GM12874 (cell line): Measurements from ENCODE around the gene DTNB.

Experiments used
- CTCF ChIP-seq: IDR thresholded peaks from 2 replicates; pipeline ENCODE4 v1.5.1; 2011; ENCODE audit warnings: low read depth, mild to moderate bottlenecking, control low read depth, low read length, moderate library complexity; ENCODE audit not compliant: insufficient read depth

DTNB gene

GRCh38 chr2:25356088-25356487 lies 317.3 kb downstream of the DTNB start:
- TF ChIP-seq CTCF: no peak

- no peak for TF ChIP-seq CTCF
Observed at GRCh38 chr2:25355270-25355669, 318.1 kb downstream of the DTNB start.

GRCh38 chr2:25354116-25354515 lies 319.3 kb downstream of the DTNB start:
- TF ChIP-seq CTCF: no peak

- TF ChIP-seq CTCF: no peak
Observed at GRCh38 chr2:25349397-25349796, 324.0 kb downstream of the DTNB start.

- TF ChIP-seq CTCF: no peak
Observed at GRCh38 chr2:25347846-25348245, 325.5 kb downstream of the DTNB start.

- no peak for TF ChIP-seq CTCF
Observed at GRCh38 chr2:25347205-25347815, 326.1 kb downstream of the DTNB start.

GRCh38 chr2:25343187-25343825 lies 330.1 kb downstream of the DTNB start:
- TF ChIP-seq CTCF: no peak
